ENCODE results near the gene CHRM1.
"Not testable (repeated sequence)": the region's sequence is repeated elsewhere in the genome, so short reads cannot be mapped to it uniquely, and the experiment has no call there.

The CHRM1 gene

DNA sequence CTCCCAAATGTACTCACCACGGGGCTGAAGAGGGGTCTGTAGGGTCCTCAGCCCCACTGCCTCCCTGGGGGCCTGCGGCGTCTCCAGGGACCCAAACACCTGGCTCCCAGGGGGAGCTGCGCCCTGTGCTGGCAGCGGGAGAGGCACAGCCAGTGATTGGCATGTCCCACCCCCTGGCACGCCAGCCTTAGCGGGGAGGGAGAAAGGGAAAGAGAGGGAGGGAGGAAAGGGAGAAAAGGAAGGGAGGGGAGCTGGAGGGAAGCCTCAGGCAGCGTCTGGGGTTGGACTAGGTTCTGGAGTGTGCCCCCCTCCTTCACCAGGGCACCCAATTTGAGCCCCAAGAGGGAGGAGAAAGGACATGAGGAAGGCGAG lies at the start of gene CHRM1:
CHRM1 (minus strand) TSS at position 163 of the 372 bp plus-strand sequence. CDS start 10,263 bp downstream, outside the sequence.
- DNase-seq, result no peak

GRCh38 chr11:62965574-62965973 lies 44.4 kb upstream of the CHRM1 start:
- no peak for DNase-seq

DNA sequence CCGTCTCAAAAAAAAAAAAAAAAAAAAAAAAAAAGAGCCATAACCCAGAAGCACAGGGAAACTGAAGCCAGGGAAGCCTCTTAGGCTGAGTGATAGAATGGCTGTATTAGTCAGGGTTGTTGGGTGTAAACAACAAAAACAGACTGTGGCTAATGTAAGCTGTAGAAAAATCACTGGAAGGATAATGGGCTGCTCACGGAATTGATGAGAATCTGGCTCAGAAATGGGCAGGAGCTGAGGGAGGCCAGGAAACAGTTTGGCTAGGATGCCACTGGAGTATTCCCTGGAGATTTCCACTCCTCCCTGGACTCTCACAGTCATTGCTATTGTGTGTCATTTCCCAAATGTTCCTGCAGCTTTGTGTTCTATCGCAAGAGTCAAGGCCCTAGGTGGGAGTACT lies 41.2 kb upstream of the CHRM1 start:
- DNase-seq, result no peak

- DNase-seq, result no peak
These were observed 39.9 kb upstream of the CHRM1 start for GRCh38 chr11:62961017-62961570.

GRCh38 chr11:62959422-62959980 lies 38.3 kb upstream of the CHRM1 start:
- no peak for DNase-seq

GRCh38 chr11:62958547-62959421 lies 37.6 kb upstream of the CHRM1 start:
- no peak for DNase-seq

DNA sequence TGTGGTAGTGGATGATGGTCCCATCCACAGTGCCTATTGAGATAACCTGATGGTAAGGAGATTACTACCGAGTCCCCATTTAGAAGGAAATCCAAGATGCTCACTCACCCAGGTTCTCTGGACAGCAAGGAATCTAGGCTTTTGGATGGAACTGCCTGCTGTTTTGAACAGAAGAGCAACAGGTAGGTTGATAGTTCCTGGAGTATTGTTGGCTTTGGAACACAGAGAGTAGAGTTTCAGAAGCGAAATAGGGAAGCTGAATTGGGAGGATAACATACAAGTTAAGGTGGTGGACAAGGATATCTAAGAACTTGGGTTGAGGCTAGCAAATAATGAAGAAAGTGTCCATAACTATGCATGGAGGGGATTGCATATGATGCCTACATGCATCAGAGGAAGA lies 36.0 kb upstream of the CHRM1 start:
- no peak for DNase-seq

DNA sequence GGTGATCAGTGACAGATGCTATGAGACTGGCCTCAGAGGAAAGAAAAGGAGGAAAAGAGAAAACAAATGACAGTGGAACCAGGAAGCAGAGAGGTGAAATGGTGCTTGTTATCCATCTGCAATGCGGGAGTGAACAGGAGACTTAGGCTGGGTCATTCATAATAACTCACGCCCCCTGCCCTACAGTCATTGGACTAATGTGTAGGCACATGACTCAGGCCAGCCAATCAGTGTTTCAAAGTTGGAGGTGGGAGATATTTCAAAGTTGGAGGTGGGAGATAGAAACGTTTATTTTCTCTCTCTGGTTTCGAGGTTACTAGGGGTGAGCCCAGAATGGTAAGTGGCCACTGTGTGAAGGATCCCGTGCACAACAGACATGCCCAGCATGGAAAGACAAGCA lies 33.3 kb upstream of the CHRM1 start:
- no peak for DNase-seq

DNA sequence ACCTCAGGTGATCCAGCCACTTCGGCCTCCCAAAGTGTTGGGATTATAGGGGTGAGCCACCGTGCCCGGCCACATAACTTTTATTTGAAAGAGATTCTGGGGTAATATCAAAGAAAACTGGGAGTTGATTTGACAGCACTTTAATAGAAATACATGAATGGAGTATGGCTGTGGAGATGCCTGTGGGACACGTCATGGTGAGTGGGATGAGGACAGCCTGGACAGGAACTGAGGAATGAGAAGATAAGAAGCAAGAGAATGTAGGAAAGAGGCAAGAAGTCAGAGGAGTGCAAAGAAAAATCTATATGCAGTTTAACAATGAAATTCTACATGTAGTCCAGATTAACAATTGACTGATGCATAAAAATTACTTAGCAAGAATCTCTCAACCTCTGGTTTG lies 32.6 kb upstream of the CHRM1 start:
- no peak for DNase-seq

GRCh38 chr11:62948765-62949320 lies 27.7 kb upstream of the CHRM1 start:
- DNase-seq, result no peak

- not testable (repeated sequence) for DNase-seq
These were observed 24.4 kb upstream of the CHRM1 start for GRCh38 chr11:62945538-62945937.

GRCh38 chr11:62937528-62937927 lies 16.4 kb upstream of the CHRM1 start:
- DNase-seq, result not testable (repeated sequence)

DNA sequence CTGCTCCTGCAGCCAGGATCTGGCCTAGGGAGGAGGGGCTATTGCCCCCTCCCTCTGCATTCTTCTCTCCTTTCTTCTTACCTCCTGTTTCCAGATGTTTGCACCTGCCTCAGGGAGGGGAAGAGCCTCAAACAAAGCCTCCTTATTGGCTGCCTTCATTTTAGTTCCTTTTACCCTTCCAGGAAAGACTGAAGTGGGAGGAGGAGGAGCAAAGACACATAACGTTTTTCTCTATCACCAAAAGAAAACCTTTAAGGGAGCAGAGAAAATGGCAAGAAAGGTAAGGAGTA lies 13.3 kb upstream of the CHRM1 start:
- DNase-seq, result no peak

- no peak for DNase-seq
These were observed 12.8 kb upstream of the CHRM1 start for GRCh38 chr11:62933750-62934495.

- no peak for DNase-seq
These were observed 12.1 kb upstream of the CHRM1 start for GRCh38 chr11:62933285-62933684.

- no peak for DNase-seq
These were observed 10.5 kb upstream of the CHRM1 start for GRCh38 chr11:62931499-62932278.

DNA sequence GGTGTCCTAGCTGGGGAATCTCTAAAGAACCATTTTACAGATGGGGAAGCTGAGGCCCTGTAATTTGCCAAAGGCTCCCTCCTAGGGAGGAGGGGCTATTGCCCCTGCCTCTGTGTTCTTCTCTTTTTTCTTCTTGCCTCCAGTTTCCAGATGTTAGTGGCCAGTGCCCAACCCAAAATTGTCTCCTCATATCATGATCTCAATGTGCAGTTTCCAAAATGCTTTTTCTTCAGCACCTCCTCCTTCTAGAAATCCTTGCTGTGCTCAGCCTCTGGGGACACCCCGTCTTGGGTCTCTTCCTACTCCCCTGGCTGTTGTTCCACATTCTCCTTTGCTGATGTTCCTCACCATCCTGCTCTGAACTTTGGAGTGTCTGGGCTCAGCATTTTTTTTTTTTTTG lies 9.5 kb upstream of the CHRM1 start:
- DNase-seq, result no peak

DNA sequence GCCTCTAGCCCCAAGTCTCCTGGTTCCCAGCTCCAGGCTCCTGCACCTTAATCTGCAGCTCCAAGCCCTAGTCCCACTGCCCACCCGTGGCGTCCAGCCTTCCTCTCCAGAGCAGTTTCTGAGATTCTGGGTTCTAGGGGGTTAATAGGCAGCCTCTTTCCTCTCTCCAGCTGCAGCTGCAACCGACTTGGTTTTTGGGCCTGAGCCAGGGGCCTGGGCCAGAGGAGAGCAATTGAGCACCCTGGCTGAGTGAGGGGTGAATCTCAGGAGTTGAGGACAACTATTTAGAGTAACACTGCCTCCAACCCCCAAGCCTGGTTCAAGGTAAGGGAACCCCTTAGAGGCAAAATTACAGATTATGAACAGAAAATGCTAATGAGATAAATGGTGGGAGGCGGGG lies 9.0 kb upstream of the CHRM1 start:
- no peak for DNase-seq

DNA sequence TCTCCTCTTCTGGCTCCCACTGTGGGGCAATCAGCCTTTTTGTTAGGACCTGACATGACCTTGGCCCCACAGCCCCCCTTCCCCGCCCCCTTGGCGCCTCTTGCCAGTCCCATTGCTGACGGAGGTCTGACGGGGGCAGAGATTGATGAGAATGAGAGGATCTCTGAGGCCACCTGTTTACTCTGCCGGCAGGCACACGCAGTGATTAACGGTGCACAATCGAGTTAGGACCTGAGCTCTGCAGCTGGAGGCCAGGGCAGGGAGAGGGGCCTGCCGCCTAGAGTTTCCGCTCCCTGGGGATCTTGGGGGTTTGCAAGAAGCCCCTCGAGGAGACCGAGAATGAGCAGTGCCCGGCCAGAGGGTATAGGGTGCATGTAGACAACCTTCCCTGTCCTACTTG lies 6.8 kb upstream of the CHRM1 start:
- no peak for DNase-seq

- DNase-seq, result no peak
These were observed 5.7 kb upstream of the CHRM1 start for GRCh38 chr11:62926680-62927455.

DNA sequence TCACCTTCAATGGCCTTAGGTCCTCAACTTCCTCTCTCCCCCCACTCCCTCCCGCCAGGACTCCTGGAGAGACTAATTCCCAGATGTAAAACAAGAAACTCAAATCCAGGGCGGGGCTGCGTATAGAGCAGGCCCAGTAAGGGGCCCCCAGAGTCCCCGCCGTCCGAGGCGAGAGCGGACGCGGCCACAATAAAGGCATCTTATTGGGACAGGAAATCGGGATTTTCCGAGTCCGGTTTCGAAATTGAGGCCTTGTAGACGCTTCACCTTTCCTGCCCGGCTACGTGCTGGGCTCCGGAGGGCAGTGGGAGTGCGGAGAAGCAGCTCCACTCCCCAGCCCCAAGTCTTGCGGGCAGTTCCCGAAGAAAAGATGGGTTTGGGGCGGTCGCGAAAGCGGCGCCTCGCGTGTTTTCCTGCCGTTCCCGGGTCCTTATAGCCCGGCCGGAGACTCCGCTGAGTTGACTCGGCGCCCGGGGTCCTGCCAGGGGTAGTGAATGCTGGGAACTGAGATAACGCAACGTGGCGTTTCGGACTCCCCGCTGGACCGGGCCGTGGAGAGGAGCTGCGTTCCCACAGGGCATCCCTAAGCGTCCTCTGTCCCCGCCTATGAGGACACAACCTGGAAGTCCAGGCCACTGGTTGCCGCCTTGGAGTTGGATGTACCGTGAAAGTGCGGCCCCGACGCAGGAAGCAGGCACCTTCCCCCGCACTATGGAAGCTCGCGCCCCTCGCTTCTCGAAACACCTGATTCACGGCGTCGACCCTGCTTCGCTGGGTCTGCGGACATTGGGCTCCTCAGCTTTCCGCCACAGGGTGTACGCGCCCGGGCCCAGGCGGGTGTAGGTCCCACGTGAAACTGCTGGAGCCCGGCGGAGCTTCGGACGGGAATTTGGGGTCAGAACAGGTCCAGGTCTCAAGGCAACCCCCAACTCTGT lies 4.8 kb upstream of the CHRM1 start:
- no peak for DNase-seq
